ENCODE measurements around the gene RETSAT.
"Not testable (repeated sequence)": the region's sequence is repeated elsewhere in the genome, so short reads cannot be mapped to it uniquely, and the experiment has no call there.

The RETSAT gene

GRCh38 chr2:85344356-85344954, 9.9 kb downstream of the RETSAT start:
- TF ChIP-seq, protein P1, sequence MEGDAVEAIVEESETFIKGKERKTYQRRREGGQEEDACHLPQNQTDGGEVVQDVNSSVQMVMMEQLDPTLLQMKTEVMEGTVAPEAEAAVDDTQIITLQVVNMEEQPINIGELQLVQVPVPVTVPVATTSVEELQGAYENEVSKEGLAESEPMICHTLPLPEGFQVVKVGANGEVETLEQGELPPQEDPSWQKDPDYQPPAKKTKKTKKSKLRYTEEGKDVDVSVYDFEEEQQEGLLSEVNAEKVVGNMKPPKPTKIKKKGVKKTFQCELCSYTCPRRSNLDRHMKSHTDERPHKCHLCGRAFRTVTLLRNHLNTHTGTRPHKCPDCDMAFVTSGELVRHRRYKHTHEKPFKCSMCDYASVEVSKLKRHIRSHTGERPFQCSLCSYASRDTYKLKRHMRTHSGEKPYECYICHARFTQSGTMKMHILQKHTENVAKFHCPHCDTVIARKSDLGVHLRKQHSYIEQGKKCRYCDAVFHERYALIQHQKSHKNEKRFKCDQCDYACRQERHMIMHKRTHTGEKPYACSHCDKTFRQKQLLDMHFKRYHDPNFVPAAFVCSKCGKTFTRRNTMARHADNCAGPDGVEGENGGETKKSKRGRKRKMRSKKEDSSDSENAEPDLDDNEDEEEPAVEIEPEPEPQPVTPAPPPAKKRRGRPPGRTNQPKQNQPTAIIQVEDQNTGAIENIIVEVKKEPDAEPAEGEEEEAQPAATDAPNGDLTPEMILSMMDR (IDR thresholded peaks at IDR 0.05; ENCODE audit: insufficient read depth, missing control alignments): no peak
- DNase-seq (ENCODE audit: insufficient read length, low spot score): no peak
- FAIRE-seq: no peak

DNA sequence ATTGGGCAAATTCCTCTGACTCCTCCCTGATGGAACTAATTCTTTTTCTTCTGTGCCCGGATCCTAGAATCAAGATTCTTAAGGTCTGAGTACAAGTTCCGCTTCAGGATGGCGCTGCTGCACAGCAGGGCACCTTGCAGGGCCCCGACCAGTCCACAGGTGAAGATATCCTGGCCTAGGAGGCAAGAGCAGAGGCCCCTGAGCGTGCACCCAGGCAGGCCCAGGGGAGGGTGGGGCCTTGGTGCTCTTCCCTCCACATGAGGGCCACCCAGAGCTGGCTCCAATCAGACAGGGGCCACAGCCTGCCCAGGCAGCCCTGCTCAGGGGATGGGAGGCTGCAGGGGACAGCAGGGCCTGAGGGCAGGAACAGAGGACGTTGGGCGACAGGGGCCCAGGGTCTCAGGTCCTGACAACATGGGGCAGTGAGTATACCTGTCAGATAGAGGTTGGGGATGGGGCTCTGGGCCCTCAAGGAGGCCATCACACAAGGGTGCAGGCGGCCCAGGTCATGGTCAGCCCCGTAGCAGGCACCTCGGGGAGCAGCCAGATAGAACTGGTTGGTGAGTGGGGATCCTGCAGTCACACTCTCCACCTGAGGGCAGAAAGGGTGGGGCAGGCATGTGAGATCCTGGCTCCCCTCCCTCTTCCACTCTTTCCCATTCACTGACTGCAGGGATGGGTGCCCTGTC, 11.0 kb downstream of the RETSAT start:
- FAIRE-seq: not testable (repeated sequence)

DNA sequence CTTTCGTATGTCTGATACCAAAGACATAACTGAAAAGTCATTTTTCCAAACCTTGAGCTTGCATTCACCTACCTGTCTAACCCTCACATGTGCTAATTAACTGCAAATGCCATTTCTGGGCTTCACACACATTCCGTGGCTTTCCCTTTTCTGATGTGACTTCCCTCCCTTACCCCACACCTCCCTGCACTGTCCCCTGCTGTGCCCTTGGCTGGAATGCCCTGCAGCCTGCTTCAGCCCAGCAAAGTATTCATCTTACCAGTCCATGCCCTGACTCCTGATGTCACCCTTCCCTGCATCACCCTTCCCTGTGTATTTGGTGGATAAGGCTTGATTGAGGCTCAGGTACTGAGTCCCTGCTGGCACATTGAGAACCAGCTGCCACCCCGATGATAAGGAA, 12.2 kb downstream of the RETSAT start:
- TF ChIP-seq, protein P1 (IDR thresholded peaks at IDR 0.05; ENCODE audit: insufficient read depth, missing control alignments): no peak
- DNase-seq (ENCODE audit: insufficient read length, low spot score) (no peak), FAIRE-seq (no peak)

More for the DNA sequence above, 11.0 kb downstream of the RETSAT start:
- DNase-seq (ENCODE audit: insufficient read length, low spot score): not testable (repeated sequence)

GRCh38 chr2:85341269-85342029, 12.9 kb downstream of the RETSAT start:
- FAIRE-seq: no peak
- TF ChIP-seq, protein P1 (IDR thresholded peaks at IDR 0.05; ENCODE audit: insufficient read depth, missing control alignments): no peak
- no peak for DNase-seq (ENCODE audit: insufficient read length, low spot score)

DNA sequence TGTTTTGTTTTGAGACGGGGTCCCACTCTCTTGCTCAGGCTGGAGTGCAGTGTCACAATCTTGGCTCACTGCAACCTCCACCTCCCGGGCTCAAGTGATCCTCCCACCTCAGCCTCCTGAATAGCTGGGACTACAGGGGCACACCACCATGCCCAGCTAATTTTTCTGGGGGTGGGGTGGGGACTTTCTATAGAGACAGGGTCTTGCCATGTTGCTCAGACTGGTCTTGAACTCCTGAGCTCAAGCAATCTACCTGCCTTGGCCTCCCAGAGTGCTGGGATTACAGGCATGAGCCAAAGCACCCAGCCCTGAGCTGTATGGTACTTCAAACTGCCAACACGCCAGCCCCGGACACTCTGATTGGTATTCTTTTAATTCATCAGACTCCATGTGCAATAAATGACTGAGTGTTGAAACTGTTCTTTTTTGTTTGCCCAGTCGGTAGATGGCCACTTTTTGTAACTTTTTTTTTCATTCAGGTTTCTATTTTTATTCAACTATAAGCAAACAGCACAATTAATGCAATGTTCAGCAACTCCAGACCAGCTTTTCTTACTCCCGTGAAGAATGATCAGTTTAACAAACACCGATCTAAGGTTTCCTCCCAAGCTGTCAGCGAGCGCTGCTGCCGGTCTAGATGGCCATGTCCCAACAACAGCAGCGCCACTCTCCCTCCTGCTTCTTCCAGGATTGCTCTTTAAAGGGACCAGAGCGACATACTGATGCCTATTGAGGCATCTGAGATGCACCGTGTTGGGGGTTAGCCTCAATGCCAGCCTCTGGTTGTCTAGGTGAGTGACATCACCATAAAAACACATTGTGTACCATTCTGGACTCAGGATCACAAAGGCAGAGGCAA, 14.1 kb downstream of the RETSAT start:
- TF ChIP-seq, protein P1 (IDR thresholded peaks at IDR 0.05; ENCODE audit: insufficient read depth, missing control alignments): no peak
- DNase-seq (ENCODE audit: insufficient read length, low spot score) (no peak), FAIRE-seq (no peak)

DNA sequence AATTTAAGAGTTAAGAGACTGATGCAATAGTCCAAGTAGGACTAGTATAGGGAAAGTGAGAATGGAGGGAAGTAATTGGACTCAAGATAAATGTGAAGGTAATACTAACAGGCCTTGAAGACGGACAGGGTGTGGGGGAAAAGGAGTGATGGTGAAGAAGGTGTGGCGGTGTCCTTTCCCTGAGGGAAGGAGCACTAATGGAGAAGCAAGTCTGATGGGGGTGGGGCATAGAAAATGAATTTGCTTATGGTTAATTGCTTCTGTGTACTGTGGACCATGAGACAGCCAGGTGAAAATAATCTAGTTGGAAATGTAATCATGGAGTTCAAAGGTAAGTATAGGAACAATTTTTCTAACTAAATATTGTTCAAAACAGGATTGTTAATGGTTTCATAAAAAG, 19.4 kb downstream of the RETSAT start:
- no peak for DNase-seq (ENCODE audit: insufficient read length, low spot score)
- TF ChIP-seq, protein P1 (IDR thresholded peaks at IDR 0.05; ENCODE audit: insufficient read depth, missing control alignments): no peak
- no peak for FAIRE-seq

- FAIRE-seq; DNase-seq (ENCODE audit: insufficient read length, low spot score): not testable (repeated sequence)
These were observed 20.5 kb downstream of the RETSAT start for GRCh38 chr2:85333877-85334276.
